Measurements from ENCODE around the gene PRND.

Gene PRND

DNA sequence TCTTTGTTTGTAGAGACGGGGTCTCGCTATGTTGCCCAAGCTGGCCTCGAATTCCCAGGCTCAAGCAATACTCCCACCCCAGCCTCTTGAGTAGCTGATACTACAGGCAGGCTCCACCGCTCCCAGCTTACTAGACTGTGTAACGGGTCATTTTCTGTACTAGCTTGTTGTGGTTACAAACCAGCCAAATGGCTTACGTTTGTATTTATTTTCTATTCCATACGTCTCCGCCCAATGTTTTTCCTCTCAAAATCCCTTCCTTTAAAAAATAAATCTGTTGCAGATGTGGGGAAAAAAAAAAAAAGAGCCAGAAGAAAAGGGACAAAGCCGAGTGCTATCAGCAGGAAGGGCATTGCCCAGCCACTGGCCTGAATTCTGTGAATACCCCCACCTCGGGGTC lies 41.6 kb downstream of the PRND start:
- Histone ChIP-seq H3K36me3 (replicated peaks) (no peaks in the 10 kb centered on the region), H3K27ac (no peak overlapping the region), H3K27me3 (replicated peaks) (no peaks in the 10 kb centered on the region), H3K4me3 (ENCODE audit: low read depth, low read length) (no peak overlapping the region)
- DNase-seq, result no peak
- TF ChIP-seq, protein P1, sequence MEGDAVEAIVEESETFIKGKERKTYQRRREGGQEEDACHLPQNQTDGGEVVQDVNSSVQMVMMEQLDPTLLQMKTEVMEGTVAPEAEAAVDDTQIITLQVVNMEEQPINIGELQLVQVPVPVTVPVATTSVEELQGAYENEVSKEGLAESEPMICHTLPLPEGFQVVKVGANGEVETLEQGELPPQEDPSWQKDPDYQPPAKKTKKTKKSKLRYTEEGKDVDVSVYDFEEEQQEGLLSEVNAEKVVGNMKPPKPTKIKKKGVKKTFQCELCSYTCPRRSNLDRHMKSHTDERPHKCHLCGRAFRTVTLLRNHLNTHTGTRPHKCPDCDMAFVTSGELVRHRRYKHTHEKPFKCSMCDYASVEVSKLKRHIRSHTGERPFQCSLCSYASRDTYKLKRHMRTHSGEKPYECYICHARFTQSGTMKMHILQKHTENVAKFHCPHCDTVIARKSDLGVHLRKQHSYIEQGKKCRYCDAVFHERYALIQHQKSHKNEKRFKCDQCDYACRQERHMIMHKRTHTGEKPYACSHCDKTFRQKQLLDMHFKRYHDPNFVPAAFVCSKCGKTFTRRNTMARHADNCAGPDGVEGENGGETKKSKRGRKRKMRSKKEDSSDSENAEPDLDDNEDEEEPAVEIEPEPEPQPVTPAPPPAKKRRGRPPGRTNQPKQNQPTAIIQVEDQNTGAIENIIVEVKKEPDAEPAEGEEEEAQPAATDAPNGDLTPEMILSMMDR (IDR thresholded peaks at IDR 0.05; ENCODE audit: low read depth, low read length, missing control alignments), result no peak
- in situ Hi-C loops (cut with HindIII; ENCODE audit: low pct_ligation_motif_present, low sequenced_read_pairs), result no loop called here

DNA sequence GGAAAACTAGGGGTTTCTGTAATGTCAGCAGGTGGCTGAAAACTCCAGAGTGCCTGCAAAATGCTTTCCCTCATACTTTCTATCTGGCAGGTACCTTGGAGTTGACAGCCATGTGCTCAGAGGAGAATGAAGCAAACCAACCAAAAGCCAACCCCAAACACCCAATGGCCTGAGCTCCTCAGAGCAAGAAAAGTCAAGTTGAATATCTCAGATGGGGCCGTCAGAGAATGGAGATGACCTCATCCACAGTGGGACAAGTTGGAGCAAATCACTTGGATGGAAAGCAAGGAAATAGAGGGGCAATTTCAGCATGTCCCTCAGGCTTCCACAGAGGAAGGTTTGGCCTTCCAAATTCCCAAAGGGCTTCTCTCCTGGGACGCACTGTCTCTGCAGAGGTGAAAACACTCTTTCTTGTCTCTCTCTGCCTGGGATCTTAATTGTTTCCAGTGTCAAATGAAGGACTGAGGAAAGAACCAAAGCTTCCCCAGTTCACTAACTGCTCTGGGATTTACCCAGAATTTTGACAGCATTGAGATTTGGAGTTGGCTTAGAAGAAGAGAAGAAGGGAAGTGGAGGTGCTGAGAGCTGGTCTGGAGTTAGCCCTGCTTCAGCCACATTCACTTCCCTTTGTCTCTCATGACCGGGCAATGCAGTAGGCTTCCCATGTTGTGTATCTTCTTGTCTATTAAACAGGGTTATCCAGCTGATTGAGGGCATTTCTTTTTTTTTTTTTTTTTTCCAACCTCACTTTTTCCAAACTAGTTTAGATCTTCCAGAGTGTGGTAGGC lies 42.2 kb downstream of the PRND start:
- H3K4me3 ChIP-seq (ENCODE audit: low read depth, low read length), result no peak overlapping the region
- DNase-seq, result no peak
- TF ChIP-seq, protein P1 (IDR thresholded peaks at IDR 0.05; ENCODE audit: low read depth, low read length, missing control alignments), result no peak
- in situ Hi-C loops (cut with HindIII; ENCODE audit: low pct_ligation_motif_present, low sequenced_read_pairs), result no loop called here
- H3K27ac ChIP-seq, result no peak overlapping the region
- no peaks in the 10 kb centered on the region for H3K36me3 ChIP-seq (replicated peaks)
- H3K27me3 ChIP-seq (replicated peaks), result no peaks in the 10 kb centered on the region

DNA sequence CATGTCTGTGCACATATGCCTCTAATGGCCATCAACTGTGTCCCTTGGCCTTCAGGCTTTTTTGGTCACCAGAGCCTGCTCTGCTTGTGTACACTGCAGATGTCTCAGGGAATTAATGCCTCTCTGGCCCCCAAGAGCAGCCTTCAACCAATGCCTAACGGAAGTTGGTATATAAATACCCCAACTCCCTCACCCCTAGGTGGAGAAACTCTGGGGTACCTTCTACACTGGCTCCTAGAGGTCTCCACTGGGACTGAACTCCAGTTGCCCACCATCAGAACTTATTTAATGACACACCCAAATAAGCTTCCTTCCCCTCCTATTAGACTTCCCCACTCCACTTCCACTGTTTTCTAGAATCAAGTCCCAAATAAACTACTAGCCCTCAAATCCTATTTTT lies 43.1 kb downstream of the PRND start:
- no peak for DNase-seq
- no peaks in the 10 kb centered on the region for H3K27me3 ChIP-seq (replicated peaks)
- no peak overlapping the region for H3K4me3 ChIP-seq (ENCODE audit: low read depth, low read length)
- no peaks in the 10 kb centered on the region for H3K36me3 ChIP-seq (replicated peaks)
- TF ChIP-seq, protein P1 (IDR thresholded peaks at IDR 0.05; ENCODE audit: low read depth, low read length, missing control alignments), result no peak
- no peak overlapping the region for H3K27ac ChIP-seq
- in situ Hi-C loops (cut with HindIII; ENCODE audit: low pct_ligation_motif_present, low sequenced_read_pairs), result no loop called here

DNA sequence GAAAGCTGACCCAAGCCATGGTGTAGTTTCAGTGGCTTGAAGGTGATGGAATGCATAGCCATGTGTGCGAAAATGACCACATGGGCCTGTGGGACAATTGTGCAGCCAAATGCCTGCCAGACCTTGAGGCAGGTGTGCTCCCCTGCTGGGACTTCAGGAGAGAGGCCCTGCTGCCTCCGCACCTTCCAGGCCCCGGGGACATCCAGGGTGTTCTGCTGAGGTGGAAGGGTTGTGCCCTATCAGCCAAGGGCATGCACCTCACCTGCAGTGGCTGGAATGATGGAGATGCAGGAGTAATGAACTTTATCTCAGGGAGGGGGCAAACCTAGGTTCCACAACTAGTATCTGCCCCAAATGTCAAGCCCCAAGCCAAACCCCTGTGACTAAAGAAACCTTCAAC lies 44.0 kb downstream of the PRND start:
- TF ChIP-seq, protein P1 (IDR thresholded peaks at IDR 0.05; ENCODE audit: low read depth, low read length, missing control alignments), result no peak
- Histone ChIP-seq H3K36me3 (replicated peaks) (no peaks in the 10 kb centered on the region), H3K27ac (no peak overlapping the region), H3K4me3 (ENCODE audit: low read depth, low read length) (no peak overlapping the region), H3K27me3 (replicated peaks) (no peaks in the 10 kb centered on the region)
- no peak for DNase-seq
- in situ Hi-C loops (cut with HindIII; ENCODE audit: low pct_ligation_motif_present, low sequenced_read_pairs), result no loop called here

DNA sequence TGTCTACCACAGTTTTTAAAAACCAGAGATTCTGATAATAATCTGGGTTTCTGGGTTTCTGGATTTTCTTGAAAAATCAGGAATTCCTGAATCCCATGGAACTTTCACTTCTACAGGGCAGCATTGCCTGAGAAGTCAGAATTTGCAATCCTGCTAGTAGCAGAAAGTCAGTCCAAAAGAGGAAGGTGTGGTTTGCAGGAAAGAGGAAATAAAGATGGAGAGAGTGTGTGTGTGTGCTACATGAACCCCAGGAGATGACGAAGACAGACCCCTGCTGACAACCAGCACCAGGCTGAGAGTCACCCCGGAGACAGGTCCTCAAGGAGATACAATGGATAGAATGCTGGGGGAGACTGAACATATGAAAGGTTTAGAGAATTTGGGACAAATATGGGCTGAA lies 44.9 kb downstream of the PRND start:
- no peak overlapping the region for H3K27ac ChIP-seq
- in situ Hi-C loops (cut with HindIII; ENCODE audit: low pct_ligation_motif_present, low sequenced_read_pairs), result no loop called here

More for the DNA sequence above, 44.9 kb downstream of the PRND start:
- no peak for DNase-seq
- TF ChIP-seq, protein P1 (IDR thresholded peaks at IDR 0.05; ENCODE audit: low read depth, low read length, missing control alignments), result no peak
- Histone ChIP-seq H3K36me3 (replicated peaks) (no peaks in the 10 kb centered on the region), H3K4me3 (ENCODE audit: low read depth, low read length) (no peak overlapping the region), H3K27me3 (replicated peaks) (no peaks in the 10 kb centered on the region)
